Non-pigmented ciliary epithelial cell (primary cell): ENCODE results near the gene IGFL2.
"Not testable (repeated sequence)": the region's sequence is repeated elsewhere in the genome, so short reads cannot be mapped to it uniquely, and the experiment has no call there.

ENCODE experiments used
- DNase-seq: peaks from one replicate; pipeline ENCODE4 v3.0.0-alpha.2; 2010; ENCODE audit warnings: low read depth

IGFL2 gene

DNA sequence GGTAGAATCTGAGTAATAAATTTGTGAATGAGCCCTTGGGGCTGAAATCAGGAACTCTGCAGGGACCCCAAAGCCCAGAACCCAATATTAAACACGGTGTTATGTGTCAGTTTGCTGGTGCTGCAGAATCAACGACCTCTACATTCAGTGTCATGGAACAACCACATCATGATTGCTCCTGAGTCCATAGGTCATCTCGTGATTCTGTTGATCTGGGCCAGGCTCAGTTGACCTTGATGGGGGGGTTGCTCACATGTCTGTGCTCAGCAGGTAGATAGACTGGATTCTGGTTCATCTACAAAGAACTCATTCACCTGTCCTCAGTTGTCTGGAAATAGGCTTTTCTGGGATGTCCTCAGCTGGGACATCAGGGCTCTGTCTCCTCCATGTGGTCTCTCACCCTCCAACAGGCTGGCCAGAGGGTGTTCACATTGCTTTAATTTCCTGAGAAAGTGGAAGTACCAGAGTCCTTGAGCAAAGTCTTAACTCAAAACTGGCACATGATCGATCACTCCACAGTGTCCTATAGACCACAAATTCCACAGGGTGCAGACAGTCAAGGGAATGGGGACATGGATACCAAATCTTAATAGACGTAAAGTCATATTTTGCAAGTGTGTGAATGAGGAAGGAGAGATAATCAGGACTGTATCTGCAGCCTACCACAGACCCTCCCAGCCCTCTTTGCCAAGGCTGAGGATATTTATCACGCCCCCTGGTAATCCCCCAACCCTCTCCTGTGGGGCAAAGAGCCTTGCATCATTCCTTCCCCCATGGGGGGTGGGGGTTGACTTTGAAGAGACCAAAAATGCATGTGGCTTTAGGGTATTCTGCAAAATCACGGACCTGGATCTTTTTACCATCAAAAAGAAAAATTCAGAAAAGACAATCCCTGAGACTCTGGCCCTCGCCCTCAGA is 42.2 kb downstream of the IGFL2 start:
- DNase-seq: no peak

DNA sequence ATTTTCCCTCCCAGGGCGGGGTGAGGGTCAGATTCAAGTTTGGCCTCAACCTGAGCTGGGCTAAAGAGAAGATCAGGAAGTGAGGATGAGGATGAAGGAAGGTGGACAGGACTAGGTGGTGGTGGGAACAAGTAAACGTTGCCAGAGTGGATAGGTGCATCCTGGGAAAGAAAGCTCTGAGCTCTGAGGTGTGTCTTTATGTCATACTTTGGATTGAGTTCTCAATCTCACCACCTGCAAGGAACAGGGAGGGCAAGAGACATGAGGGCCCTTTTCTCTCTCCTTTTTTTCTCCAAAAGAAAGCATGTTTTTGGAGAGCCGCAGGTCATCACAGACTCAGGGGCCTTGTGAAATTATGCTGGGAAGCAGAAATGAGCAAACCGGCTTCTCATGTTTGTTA is 43.3 kb downstream of the IGFL2 start:
- no peak for DNase-seq

DNA sequence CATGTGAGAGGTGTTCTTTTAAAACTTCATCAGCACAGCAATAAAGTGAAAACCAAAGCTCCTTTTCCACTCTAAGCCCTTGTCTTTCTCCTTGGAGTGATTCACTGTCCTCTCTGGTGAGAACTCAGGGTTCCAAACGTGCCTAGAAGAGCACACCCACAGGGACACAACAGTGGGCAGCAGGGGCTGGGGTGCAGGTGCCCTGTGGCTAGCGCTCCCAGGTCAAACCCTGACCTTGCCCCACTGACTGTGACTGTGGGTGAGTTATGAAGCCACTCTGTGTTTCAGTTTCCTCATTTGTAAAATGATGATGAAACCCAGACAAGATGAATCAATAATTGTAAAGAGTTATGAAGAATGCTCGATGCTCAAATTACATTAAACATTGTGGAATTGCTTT is 43.9 kb downstream of the IGFL2 start:
- DNase-seq: no peak

DNA sequence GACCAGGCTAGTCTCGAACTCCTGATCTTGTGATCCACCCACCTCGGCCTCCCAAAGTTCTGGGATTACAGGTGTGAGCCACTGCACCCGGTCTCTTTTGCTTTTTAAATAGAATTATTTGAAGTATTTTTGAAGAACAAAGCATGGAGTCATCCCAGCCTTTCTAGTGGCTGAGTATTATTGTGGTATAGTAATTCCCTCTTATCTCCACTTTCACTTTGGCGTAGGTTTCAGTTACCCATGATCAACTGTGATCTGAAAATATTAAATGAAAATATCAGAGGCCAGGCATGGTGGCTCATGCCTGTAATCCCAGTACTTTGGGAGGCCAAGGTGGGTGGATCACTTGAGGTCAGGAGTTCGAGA is 44.6 kb downstream of the IGFL2 start:
- not testable (repeated sequence) for DNase-seq

DNA sequence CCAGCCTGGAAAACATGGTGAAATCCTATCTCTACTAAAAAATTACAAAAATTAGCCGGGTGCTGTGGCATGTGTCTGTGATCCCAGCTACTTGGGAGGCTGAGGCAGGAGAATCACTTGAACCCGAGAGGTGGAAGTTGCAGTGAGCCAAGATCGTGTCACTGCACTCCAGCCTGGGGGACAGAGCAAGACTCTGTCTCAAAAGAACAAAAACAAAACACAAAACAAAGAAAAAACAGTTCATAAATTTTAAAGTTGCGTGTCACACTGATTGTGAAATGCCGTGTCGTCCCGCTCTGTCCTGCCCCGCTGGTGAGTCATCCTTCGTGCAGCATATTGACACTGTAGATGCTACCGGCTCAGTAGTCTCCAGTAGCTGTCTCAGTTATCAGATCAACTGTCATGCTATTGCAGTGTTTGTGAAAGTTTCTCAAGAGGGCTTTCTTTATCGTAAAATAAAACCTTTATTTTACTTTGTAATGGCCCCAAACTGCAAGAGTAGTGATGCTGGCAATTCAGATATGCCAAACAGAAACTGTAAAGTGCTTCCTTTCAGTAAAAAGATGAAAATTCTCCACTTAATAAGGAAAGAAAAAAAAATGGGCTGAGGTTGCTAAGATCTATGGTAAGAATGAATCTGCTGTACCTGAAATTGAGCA is 45.1 kb downstream of the IGFL2 start:
- no peak for DNase-seq

DNA sequence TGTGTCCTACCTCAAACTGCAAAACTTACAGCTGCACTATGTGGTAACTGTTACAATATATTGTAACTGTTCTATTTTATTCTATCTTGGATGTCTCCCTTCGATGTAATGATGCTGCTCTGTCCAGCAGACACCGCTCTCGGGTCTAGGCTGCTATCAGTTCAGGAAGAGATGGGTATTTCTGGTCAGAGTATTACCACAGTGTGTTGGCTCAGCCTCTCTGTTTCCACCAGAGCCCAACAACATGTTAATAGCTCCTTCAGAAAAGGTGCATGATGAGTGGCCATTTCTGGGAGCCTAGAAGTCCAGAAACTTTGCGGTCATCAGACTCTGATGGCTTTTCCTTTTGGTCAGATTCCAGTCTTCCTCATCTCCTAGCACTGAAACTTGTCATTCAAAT is 45.6 kb downstream of the IGFL2 start:
- DNase-seq: no peak

DNA sequence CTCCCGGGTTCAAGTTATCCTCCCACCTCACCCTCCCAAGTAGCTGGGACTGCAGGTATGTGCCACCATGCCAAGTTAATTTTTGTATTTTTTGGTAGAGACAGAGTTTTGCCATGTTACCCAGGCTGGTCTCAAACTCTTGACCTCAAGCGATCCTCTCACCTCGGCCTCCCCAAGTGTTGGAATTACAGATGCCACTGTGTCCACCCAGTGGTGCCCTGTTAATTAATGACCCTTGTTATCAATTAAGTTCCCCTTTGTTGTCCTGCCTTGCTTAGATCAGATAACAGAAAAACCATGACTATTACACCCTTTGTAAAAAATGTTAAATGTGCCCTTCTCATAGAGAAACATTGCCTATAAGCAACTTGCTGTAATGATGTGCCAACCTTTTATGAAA is 47.1 kb downstream of the IGFL2 start:
- DNase-seq: no peak

DNA sequence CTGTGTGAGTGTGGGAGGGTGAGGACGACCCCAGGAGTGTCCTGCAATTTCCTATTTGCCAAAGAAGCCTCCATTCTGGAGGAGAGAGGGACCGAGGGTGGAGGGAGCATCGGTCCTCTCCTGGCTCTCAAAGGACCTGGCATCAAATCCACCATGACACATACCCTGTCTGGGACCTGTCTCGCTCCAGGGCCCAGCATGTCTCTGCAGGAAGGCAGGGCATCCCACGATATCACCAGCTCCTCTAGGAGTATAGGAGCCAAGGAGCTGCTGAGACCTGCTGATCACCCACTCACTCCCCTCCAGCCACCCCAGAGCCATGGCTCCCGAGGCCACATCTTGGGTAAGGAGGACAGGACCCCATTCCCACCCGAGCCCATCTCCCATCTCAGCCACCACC is 47.9 kb downstream of the IGFL2 start:
- not testable (repeated sequence) for DNase-seq

DNA sequence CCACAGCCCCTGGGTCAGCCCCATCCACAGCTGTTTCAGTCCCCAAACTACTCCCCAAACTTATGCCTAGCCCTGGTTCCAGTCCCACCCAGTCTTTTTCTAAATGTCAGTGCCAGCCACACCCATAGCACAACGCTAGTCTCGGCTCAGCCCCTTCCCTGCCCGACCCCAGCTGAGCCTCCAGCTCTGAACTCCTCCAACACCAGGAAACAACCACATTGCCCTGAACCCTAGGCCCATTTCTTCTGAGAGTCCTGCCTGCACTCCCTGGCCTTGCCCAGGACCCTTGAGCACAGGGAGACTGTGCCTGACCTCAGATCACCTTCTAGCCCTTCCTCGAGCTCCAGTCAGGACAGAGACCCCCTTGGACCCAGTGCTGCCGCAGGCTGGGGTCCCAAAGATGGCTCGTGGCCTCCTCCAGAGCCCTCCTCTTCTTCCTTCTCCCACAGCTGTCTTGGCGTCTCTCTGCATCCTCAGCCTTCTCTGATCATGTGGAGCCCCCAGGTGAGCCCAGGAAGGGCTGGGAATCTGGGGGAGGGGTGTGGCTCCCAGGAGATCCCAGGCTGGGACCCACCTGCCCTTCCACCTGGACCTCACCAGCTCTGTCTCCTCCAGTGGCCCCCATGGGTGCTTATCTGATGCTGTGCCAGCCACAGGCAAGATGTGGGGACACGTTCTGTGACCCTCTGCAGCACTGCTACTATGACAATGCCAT is 48.5 kb downstream of the IGFL2 start:
- DNase-seq: no peak

DNA sequence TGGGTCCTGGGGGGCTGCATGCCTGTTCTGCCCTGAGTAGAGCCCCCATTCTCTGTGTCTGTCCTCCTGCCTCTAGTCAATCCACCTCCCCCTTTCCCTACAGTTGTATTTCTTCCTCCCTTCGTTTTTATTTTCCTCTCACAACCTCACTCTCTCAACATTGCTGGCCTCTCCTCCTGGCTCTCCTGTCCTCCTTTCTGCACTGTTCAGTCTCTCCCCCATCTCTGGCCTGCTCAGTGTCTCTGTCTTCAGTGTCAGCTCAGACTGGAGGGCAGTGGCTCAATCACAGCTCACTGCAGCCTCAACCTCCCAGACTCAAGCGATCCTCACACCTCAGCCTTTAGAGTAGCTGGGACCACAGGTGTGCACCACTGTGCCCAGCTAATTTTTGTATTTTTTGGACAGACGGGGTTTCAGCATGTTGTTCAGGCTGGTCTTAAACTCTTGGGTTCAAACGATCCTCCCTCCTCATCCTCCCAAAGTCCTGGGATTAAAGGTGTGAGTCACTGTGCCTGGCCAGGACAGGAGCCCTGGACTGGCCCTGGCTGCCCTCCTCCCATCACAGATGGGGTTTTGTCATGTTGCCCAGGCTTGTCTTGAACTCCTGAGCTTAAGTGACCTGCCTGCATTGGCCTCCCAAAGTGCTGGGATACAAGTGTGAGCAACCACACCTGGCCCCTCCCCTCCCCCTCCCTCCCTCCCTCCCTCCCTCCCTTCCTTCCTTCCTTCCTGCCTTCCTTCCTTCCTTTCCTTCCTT is 49.5 kb downstream of the IGFL2 start:
- DNase-seq: no peak

DNA sequence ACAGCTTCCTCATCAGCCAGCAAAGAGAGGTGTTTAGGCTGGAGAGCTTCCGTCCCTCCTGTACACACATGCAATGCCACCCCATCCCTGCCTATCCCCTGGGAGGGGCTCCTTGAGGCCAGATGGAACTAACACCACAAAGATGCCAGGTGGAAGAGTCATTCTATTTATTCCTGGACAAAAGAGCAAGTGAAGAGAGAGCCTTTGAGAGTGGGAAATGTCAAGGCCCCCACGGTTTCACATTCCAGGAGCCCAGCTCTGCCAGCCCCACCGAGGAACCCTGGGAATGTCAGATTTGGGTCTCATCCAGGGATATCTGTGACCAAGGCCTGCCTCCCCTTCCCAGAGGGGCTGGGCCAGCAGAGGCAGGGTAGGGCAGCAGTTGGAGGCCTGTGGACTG is 50.7 kb downstream of the IGFL2 start:
- DNase-seq: no peak

DNA sequence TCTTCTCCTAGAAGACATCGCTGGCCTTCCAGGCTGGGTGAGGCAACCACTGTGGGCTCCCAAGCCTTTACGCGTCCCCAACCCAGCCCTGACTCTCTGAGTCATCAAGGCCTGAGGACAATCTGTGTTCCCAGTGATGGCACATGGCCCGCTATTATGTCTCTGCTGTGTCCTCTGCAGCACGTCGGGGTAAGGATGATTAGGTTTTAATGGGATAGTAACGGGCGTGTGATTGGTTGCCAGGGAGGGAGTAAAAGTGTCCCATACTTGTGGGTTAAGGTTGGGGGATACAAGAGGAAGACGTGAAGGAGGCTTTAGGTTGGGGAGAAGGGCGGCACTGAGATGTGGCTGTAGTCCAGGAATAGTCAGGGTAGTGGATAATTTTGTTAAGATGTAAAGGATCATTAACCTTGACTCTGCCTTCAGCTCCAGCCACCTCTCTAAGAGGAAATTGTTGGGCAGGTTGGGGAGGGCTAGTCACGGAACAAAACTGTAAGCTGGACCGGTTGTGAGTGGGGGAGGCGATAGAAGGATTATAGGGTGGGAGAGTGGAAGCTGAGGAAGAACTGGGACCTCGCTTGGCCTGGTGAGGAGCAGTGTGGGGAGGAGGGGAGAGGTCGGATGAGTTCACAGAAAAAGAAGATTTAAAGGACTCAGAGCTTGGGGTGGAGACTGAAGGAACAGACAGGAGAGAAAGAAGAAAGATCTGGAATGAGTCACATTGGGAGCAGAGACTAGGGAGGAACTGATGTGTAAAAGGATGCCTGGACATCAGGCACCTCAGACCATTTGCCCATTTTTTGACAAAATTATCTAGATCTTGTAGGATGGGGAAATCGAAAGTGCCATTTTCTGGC is 53.6 kb downstream of the IGFL2 start:
- no peak for DNase-seq

DNA sequence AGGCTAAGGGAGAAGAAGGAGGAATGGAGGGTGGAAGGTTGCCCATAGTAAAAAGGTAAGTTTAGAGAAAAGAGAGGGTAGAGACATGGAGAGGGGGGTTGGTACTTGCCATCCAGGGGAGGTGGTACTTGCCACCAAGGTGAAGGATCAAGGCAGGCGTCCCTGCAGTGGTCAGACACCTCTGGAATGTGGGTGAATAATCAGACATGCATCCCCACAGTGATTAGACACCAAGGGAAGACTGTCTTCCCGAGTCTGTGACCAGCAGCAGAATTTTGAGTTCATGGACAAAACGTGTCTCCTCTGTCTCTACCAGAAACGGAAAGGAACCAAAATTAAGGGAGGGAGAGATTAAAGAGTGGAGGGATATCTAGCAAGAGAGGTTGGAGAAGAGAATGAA is 54.4 kb downstream of the IGFL2 start:
- DNase-seq: no peak

DNA sequence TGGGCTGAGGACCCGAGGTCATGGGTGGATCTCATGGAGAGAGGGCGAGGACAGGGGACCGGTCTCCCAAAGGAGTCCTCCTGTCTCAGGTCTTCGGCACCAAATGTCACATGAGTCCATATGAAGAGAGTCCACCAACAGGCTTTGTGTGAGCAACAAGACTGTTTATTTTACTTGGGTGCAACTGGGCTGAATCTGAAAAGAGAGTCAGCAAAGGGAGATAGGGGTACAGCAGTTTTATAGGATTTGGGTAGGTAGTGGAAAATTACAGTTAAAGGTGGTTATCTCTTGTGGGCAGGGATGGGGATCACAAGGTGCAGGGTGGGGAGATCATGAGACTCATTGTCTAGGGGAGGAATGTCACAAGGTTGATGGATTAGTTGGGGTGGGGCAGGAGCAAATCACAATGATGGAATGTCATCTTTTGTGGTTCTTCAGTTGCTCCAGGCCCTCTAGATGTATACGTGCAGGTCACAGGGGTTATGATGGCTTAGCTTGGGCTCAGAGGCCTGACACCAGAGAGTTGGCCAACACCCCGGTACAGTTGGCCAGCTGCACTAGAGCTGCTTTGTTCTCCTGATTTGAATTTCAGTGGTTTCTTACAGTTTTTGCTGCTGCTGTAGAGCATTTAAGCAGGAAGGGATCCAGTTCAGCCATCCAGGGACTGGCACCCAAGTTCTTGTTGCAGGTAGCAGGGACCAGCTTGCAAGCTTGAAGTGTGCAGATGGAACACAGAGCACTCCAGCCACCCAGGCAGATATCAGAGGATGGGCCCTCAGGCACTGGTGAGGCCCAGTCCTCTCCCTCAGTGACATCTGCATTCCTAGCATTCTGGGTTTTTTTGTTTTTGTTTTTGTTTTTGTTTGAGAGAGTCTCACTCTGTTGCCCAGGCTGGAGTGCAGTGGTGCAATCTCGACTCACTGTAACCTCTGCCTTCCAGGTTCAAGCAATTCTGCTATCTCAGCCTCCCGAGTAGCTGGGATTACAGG is 55.1 kb downstream of the IGFL2 start:
- no peak for DNase-seq

DNA sequence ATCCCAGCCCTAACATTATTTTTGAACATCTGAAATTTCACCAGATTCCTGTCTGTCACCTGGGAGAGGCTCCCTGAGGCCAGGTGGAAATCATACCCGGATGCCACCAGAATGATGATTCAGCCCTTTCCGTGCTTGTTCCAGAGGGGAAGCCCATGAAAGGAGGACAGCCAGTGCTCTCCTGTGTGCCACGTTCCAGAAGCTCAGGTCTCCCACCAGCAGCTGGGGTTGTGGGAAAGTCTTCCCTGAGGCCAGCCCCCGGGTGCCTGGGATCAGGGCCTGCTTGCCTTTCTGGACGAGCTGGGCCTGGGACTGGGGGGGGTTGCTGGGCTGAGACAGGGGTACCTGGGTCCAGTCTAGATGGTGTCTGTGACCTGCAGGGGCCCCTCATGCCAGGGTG is 56.0 kb downstream of the IGFL2 start:
- no peak for DNase-seq

DNA sequence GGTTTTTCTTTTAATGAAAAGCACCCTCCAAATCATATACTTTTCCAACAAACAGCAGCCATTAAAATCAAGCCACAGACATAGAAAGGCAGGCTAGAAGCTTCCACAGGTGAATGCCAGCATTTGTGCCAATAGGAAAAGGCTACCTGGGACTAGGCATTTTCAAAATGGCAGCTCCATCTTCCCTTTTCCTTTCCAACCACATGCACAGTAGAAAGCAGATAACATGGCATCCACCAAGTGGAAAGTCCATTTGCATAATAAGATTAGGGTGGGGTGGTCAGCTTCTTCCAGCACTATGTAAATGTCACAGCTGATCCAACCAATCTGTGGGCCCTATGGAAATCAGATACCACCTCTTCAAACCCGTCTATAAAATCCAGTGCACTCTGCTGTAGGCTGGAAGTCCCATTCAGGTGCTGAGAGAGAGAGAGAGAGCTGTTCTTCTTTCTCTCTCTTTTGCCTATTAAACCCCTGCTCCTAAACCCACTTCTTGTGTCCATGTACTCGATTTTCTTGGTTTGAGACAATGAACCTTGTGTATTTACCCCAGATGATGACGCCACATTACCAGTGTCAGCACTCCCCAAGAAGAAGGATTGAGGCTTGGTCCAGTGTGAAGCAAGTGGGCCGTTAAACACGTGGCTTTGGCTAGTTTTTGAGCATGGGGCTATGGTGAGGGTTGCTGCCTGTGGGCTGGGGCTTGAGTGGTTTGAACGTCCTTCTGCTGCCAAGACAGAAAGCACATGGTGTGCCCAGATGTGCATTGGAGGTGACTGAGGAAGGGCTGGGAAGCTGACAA is 57.3 kb downstream of the IGFL2 start:
- no peak for DNase-seq

DNA sequence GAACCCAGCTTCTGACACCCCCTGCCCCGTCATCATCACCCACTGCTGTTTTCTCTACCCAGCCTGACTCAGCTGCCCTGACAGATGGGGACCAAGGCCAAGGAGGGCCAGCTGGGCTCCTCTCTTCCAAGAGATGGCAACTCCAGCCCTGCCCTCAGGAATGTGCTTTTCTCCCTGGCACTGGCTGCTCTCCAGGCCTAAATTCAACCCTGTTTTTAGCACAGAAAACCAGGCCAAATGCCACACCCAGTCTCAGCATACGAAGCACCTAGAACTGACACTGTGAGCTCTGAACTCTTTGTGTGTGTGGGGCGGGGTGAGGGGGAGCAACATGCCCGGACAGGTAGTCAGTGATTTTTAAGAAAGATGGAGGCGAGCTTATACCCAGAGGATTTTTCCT is 58.1 kb downstream of the IGFL2 start:
- DNase-seq: no peak

DNA sequence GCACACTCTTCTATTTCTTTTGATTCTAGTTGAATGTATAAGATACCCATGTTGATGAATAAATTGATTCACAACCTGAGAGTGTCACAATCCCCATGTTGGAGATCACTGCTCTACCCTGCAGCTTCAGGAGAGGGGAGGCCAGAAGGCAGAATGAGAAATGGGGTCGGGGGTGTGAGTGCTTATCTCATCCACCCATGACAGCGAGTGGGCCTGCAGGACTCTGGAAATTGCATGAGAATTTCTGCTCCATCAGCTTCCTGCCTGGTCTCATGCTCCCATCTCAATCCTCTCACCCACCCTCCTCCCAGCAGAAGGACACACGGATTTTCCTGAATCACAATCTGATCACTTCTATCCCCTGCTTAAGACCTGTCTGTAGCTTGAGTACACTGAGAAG is 58.6 kb downstream of the IGFL2 start:
- no peak for DNase-seq

DNA sequence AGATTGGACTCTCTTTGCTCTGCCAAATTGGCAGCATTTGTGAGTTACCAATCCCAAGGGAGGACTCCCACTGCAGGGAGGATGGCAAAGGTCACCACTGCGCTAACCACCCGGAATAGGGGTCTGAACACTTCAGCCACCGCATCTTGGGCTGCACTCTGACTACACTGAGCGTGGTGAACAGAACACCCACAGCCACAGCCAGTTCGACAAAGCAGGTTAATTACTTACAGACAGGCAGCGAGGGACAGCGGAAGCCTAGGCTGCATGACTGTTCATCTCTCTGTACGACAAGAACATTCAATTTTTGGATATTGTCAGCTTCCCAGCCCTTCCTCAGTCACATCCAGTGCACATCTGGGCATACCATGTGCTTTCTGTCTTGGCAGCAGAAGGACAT is 59.8 kb downstream of the IGFL2 start:
- DNase-seq: not testable (repeated sequence)
